Left ventricle myocardium superior (tissue), 1 donor: ENCODE results near the gene MATK. TPM values are rescaled to one million over a fixed set of nuclear protein-coding genes. Genes with fewer than 3 reads are reported as not detected.

Experiments
- ATAC-seq: fragments of 200-7000 bp; cut with Tn5 transposase; one replicate; pipeline ENCODE4 v1.9.1; 2020; ENCODE audit warnings: mild to moderate bottlenecking, moderate library complexity
- DNase-seq: peaks from one replicate; pipeline ENCODE4 v3.0.0-alpha.2; 2020
- intact Hi-C: fragments of 100-400 bp; cut with micrococcal nuclease; formaldehyde crosslinking; loops from one replicate; pipeline ENCODE4 v1.11.0; 2022
- long read RNA-seq: library from polyadenylated mRNA; unstranded; transcript quantifications from one replicate; pipeline ENCODE4 v2.0.0, GENCODE V29; 2021
- total RNA-seq: library from RNA; stranded (reverse); fragmentation: NEBNext Ultra II Directional; extraction: Animal tissue kit (Norgen Biotek cat#: 25700); gene quantifications from one replicate; pipeline ENCODE4 v1.2.1, GENCODE V29; 2021
- donor health status: DM: no; HTN: yes; CAD: no; lungs with severe emphysema.

Gene MATK, protein sequence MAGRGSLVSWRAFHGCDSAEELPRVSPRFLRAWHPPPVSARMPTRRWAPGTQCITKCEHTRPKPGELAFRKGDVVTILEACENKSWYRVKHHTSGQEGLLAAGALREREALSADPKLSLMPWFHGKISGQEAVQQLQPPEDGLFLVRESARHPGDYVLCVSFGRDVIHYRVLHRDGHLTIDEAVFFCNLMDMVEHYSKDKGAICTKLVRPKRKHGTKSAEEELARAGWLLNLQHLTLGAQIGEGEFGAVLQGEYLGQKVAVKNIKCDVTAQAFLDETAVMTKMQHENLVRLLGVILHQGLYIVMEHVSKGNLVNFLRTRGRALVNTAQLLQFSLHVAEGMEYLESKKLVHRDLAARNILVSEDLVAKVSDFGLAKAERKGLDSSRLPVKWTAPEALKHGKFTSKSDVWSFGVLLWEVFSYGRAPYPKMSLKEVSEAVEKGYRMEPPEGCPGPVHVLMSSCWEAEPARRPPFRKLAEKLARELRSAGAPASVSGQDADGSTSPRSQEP
- 0.62 TPM for total RNA-seq
- long read RNA-seq, partial matches to known transcripts: 2 of 5 reads
- long read RNA-seq, other reads (novel, unspliced or antisense): 0 of 5 reads

DNA sequence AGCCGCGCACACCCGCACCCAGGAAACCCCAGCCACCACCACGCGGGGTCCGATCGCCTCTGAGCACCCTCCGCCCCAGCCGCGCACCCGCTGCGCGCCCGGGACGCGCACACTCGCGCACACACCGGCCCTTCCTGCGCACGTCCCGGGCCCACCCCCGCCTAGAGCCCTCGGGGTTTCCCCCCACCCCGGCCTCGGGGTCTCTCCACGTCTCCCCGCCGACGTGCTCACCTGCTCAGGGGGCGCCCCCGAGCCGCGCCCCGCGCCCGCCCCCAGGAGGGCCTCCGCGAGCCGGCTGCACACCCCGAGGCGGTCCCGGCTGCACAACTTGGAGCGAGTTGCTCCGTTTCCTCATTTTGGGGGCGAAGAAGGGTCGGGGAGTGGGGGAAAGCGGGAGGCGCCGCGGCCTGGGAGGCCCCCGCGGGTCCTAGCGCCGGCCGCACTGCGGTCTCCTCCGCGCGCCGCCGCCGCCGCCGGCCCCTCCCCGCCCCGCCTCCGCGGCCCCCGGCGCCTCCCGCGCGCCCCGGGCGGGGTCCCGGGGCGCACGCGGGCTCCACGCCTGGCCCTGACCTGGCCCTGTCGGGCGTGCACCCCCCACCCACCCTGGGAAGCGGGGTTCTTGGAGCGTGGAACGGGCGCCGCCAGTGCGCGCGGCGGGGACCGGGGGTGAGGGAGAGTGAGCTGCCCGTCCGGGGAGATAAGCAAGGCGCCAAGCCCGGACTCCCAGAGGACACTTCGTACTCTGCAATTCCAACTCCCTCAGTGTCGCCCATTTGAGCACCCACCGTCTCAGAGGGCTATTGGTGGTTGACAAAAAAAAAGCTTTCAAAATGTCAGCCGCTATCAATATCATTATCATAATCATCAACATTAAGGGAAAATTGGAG, at the start of gene MATK:
Gene MATK (minus strand): TSS at position 444 of the 887 bp plus-strand sequence. CDS start 1,246 bp downstream, outside the sequence.
- no peak for ATAC-seq
- intact Hi-C loops: no loop called here
- no peak for DNase-seq

DNA sequence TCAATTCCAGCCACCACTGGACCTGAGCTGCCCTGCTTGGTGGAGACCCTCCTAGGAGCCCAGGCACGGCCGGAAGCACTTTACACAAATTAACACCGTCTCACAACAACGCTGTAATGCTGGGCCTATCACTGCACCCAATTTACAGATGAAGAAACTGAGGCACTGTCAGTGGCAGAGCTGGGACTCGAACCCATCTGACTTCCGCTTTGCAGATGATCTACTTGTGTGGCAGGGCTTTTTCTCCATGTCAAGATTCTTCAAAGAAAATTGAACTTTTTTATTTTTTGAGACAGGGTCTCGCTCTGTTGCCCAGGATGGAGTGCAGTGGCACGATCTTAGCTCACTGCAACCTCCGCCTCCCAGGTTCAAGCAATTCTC, 48.9 kb upstream of the MATK start:
- ATAC-seq (no peak), DNase-seq (no peak)
- intact Hi-C loops: no loop called here

DNA sequence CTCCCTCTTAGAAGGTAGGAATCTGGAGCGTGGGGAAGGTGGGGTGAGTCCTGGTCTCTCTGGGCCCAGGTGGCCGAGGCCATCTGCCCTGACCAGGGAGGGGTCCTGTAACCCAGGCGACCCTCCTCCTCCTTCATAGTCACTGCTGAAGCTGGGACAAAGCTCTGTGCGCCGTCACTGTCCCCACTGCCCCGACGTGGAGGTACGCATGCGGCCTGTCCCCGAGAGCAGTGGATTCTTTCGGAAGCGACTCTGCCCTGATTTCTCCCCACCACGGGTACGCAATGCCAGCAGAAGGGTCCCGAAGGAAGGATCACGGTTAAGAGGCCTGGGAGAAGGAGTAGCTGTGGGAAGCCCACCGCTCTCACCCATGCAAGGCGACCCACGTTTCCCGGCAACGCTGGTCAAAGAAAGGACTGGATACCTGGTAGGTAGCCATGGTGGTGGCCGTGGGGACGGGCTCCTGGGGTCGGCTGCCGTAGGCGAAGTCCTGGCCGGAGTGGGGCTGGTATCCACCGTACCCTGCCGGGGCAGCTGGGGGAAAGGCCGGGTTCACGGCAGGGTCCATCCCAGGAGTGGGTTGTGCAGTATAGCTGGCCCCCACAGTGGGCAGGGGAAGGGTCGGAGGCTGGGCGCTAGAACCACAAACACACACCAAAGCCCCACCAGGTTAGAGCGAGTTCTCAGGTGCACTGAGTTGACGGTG, 48.3 kb upstream of the MATK start:
- ATAC-seq (no peak), DNase-seq (no peak)
- intact Hi-C loops: no loop called here

DNA sequence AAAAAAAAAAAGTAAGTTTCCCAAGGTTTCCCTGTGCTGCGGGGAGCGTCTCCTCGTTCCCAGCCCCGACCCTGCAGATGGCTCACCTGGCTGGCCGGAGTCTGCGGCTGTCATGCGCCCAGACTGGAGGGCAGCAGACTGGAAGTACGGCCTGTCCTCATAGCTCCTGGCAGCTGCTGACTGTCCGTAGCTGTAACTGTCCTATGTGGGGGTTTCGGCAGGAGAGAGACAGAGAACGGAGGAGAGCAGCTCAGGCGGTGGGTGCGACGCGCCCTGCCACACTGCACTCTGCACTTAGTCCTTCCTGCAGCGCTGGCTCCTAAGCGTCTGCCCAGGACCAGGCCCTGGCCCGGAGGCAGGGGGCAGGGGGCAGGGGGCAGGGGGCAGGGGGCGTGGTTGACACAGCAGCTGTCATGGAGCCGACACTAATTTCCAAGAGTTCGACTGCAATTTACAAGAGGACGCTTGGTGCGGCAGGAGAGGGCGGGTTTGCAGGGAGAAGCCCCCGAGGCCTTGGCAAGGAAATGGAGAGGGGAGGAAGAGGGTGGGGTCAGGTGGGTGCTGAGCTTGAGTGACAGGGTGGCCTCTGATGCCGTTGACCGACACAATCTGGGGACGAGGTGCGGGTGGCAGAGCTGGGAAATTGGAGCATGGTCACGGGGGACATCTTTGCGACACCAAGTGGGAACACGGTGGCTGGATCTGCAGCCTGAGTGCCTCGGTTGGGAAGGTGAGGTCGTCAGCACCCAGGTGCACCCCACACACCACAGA, 47.6 kb upstream of the MATK start:
- intact Hi-C loops: no loop called here
- ATAC-seq (no peak), DNase-seq (no peak)

DNA sequence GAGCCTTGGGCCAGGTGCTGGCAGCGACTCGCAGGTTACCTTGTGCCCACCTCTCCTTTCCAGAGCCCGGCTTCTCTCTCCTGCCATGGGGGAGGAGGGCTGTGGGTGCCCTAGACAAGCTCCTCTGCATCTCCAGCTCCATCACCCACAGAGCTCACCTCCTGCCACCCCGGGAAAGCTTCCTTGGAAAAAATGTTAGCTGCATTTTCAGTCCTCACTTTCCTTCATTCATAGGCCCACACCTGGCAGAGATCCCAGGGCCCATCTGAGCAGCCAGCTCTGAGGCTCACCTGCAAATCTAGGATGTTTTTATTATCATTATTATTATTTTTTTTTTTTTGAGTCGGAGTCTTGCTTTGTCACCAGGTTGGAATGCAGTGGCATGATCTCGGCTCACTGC, 45.8 kb upstream of the MATK start:
- intact Hi-C loops: no loop called here
- no peak for ATAC-seq
- DNase-seq: no peak

GRCh38 chr19:3831601-3832000, 45.4 kb upstream of the MATK start:
- intact Hi-C loops: no loop called here
- DNase-seq: no peak
- no peak for ATAC-seq

DNA sequence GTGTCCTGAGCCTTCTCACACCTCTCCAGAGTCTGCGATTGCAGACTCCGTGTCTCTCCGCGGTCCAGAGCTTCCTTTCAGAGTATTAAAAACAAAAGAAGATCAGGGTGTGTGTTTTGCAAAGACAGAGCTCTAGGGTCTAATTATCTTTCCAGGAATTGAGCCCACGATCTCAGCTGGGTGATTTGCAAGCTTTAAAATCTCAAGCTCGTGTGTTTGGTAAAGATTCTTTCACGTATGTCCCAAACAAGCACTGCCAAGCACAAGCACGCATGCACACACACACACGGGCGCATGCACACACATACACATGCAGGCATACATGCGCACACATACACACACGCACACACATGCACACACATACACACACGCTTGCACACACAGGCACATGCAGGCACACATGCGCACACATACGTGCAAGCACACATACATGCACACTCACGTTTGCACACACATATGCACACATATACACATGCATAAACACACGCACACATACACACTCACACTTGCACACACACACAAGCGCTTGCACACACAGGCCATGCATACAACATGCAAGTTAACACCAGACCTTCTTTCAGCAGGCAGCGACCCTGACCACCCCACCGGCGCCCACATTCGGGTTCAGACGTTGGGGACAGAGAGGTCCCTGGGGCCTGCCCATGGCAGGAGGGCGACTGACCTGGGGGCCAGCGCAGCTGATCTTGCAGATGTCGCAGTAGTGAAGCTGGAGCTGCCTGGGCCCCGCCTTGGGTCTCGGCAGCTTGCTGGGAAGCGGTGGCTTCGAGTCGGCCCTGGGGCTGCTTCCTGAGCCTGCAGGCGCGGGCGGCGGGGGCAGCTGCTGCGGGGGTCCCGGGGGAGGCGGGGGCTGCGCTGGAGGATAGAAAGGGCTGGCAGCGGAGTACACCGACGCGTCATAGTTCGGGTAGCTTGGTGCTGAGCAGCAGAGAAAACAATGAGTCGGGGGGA, 44.7 kb upstream of the MATK start:
- ATAC-seq: no peak
- no peak for DNase-seq
- intact Hi-C loops: no loop called here

DNA sequence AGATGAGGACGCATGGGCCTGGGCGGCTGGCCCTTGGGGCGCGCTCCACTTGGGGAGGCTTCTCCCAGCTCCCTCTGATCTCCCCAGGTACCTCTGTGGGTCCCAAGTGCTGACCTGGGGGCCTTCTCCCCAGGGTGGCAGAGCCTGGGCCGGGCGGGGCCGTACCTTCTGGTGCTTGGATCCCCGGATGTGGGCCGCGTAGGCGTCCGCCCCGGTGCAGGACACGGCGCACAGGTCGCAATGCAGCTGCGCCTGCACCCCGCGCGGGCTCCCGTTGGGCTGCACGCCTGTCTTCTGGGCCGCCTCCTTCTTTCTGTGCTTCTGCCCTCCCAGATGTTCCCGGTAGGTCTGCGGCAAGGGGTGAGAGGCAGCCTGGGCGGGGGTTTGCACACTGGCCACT, 41.1 kb upstream of the MATK start:
- ATAC-seq (no peak), DNase-seq (no peak)
- intact Hi-C loops: no loop called here

DNA sequence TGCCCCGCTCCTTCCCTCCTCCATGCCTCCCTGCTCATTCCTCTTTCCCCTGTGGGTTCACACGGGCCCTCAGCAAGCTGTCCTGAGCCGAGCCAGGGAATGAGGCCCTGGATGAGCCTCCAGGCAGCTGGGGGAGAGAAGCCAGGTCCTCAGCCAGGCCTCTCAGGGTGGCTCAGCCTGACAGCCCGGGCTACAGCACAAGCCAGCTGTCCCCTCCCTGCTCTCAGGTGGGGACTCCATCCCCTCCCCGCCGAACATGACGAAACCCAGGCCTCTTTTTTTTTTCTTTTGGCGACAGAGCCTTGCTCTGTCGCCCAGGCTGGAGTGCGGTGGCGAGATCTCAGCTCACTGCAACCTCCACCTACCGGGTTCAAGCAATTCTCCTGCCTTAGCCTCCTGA, 40.0 kb upstream of the MATK start:
- ATAC-seq (no peak), DNase-seq (no peak)
- intact Hi-C loops: no loop called here

GRCh38 chr19:3825286-3825956, 39.2 kb upstream of the MATK start:
- ATAC-seq (no peak), DNase-seq (no peak)
- intact Hi-C loops: no loop called here

- ATAC-seq: no peak
- intact Hi-C loops: no loop called here
- DNase-seq: no peak
Measured at GRCh38 chr19:3823350-3823713, 37.2 kb upstream of the MATK start.

DNA sequence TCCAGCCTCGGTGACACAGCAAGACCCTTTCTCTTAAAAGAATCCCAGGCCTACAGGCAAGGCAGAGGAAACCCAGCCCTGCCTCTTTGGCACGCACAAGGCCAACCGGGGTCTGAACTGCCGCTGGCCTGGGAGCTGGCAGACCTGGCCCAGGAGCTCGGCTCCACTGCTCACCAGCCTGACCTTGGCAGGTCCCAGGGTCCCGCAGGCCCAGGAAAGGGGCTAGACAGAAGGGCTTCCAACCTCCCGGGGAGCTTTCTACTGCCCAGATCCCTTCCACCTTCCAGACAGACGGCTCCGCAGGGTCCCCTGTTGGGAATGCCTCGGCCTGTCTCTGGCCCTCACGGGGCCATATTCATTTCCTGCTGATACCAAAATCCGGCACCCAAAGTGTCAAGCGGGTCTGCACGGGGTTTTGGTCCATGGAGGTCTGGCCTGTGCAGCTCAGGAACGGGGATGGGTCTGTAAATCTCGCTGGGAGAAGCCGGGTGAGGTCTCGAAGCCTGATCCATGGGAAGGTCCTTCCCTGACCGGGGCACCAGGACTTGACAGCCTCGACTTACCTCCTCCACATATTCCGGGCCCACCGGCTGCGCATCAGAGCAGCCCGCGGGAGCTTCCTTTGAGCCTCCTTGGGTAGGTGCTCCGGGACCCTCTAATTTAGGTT, 36.6 kb upstream of the MATK start:
- DNase-seq (no peak), ATAC-seq (no peak)
- intact Hi-C loops: no loop called here

- ATAC-seq: peak; percentile 80
- DNase-seq: peak; percentile 82
- intact Hi-C loops: no loop called here
Measured at GRCh38 chr19:3821857-3822364, 35.7 kb upstream of the MATK start.

- DNase-seq (no peak), ATAC-seq (no peak)
- intact Hi-C loops: no loop called here
Measured at GRCh38 chr19:3821156-3821555, 35.0 kb upstream of the MATK start.

- ATAC-seq (no peak), DNase-seq (no peak)
- intact Hi-C loops: no loop called here
Measured at GRCh38 chr19:3819989-3820388, 33.8 kb upstream of the MATK start.

DNA sequence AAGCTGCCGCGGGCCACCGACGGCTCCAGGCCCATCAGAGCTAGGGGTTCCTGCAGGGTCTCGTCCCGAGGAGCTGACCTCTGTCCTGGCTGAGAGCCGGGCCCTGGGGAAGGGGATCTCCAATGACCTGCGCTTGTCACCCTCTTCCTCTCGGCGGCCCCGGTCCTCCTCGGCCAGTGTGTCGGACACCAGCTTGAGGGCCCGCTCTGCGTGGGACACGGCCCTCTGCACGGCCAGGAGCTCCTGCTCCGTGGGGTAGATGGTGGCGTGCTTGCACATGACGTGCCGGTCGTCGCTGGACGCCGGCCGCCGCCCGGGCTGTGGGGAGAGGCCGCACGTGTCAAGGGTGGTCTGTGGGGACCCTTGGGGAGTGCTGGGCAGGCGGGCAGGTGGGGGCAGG, 32.7 kb upstream of the MATK start:
- DNase-seq: no peak

GRCh38 chr19:3818466-3818865, 32.3 kb upstream of the MATK start:
- DNase-seq (no peak), ATAC-seq (no peak)
- intact Hi-C loops: no loop called here

More for the DNA sequence above, 32.7 kb upstream of the MATK start:
- intact Hi-C loops: no loop called here
- ATAC-seq: no peak
